SK-N-SH (cell line): ENCODE results near the gene PAAF1. TPM values are rescaled to one million over a fixed set of nuclear protein-coding genes. Genes with fewer than 3 reads are reported as not detected.

Experiments
- CTCF ChIA-PET: fragments of 300-600, 350-600 bp; formaldehyde crosslinking; extraction: SDS; loops from one replicate; lab custom pipeline; 2021; lab: Yijun Ruan, JAX
- POLR2A ChIA-PET: fragments of 350-600 bp; sonication (Branson Sonifier 250); formaldehyde crosslinking; extraction: SDS; loops from one replicate; lab custom pipeline; 2020; ENCODE audit warnings: antibody characterized with exemption, inconsistent platforms; lab: Yijun Ruan, JAX
- DNase-seq: peaks from one replicate; pipeline ENCODE4 v3.0.0; 2012
- H2AFZ ChIP-seq: fragments of 200-600 bp; sonication (generic); 2 replicates; pipeline ENCODE4 v1.8.1; 2016; ENCODE audit warnings: antibody characterized with exemption, mild to moderate bottlenecking, low read depth
- H3F3A ChIP-seq: fragments of 200-600 bp; sonication (generic); replicated peaks from 2 replicates; pipeline ENCODE3; 2016; ENCODE audit warnings: antibody characterized with exemption, mild to moderate bottlenecking; ENCODE audit not compliant: insufficient read depth
- H3K27ac ChIP-seq, 2 experiments: fragments of 200-500 bp in 1 of 2; fragments of 200-600 bp in 1 of 2; sonication (Bioruptor generic) in 1 of 2; sonication (generic), shearing (Covaris generic) in 1 of 2; 2 replicates each; pipeline versions ENCODE4 v1.5.1 to v1.6.1; 2014 to 2016; ENCODE audit warnings: low read depth in 2 of 2, inconsistent platforms in 1 of 2, low read length in 1 of 2, mild to moderate bottlenecking in 1 of 2, mixed read lengths in 1 of 2
- H3K27me3 ChIP-seq: fragments of 200-600 bp; sonication (generic), shearing (Covaris generic); 2 replicates; pipeline ENCODE4 v1.6.1; 2016; ENCODE audit warnings: mixed run types; ENCODE audit not compliant: insufficient read depth
- H3K36me3 ChIP-seq, 2 experiments: fragments of 200-500 bp in 1 of 2; fragments of 200-600 bp in 1 of 2; sonication (Bioruptor generic) in 1 of 2; sonication (generic) in 1 of 2; replicated peaks in 1 of 2; 2 replicates each; pipeline versions ENCODE3 to v1.5.1; 2014 to 2016; ENCODE audit warnings: low read length in 1 of 2, mild to moderate bottlenecking in 1 of 2; ENCODE audit not compliant: insufficient read depth in 2 of 2, control insufficient read depth in 1 of 2
- H3K4me1 ChIP-seq, 2 experiments: fragments of 200-500 bp in 1 of 2; fragments of 200-600 bp in 1 of 2; sonication (Bioruptor generic) in 1 of 2; sonication (generic), shearing (Covaris generic) in 1 of 2; 2 replicates each; pipeline versions ENCODE4 v1.5.1 to v1.6.1; 2014 to 2016; ENCODE audit warnings: low read depth in 1 of 2, low read length in 1 of 2, mixed run types in 1 of 2; ENCODE audit not compliant: insufficient read depth in 2 of 2, control insufficient read depth in 1 of 2
- H3K4me2 ChIP-seq: fragments of 200-600 bp; sonication (generic), shearing (Covaris generic); 2 replicates; pipeline ENCODE4 v1.6.1; 2017; ENCODE audit warnings: mixed run types
- H3K4me3 ChIP-seq, 2 experiments: fragments of 200-500 bp in 1 of 2; fragments of 200-600 bp in 1 of 2; sonication (Bioruptor generic) in 1 of 2; sonication (generic), shearing (Covaris generic) in 1 of 2; 2 replicates each; pipeline versions ENCODE4 v1.5.1 to v1.8.1; 2014 to 2016; ENCODE audit warnings: low read depth in 2 of 2, inconsistent platforms in 1 of 2, low read length in 1 of 2, mild to moderate bottlenecking in 1 of 2, mixed read lengths in 1 of 2, moderate library complexity in 1 of 2
- H3K79me2 ChIP-seq: fragments of 200-600 bp; sonication (generic); 2 replicates; pipeline ENCODE4 v1.8.1; 2017; ENCODE audit warnings: mild to moderate bottlenecking; ENCODE audit not compliant: insufficient read depth
- H3K9ac ChIP-seq: fragments of 200-600 bp; sonication (generic); 2 replicates; pipeline ENCODE4 v1.6.1; 2017; ENCODE audit warnings: mixed run types
- H3K9me2 ChIP-seq: fragments of 200-600 bp; sonication (generic); 2 replicates; pipeline ENCODE4 v1.6.1; 2017; ENCODE audit warnings: mixed run types
- H3K9me3 ChIP-seq: fragments of 200-600 bp; sonication (generic); 2 replicates; pipeline ENCODE4 v1.6.1; 2017; ENCODE audit warnings: mixed run types, mild to moderate bottlenecking, moderate library complexity
- H4K20me1 ChIP-seq: fragments of 200-600 bp; sonication (generic); 2 replicates; pipeline ENCODE4 v1.6.1; 2017; ENCODE audit warnings: mild to moderate bottlenecking, mixed run types; ENCODE audit not compliant: insufficient read depth
- CTCF ChIP-seq: fragments of 200-600 bp; sonication (generic); IDR thresholded peaks from 2 replicates; pipeline ENCODE4 v1.6.1; 2017; ENCODE audit warnings: antibody characterized with exemption, mild to moderate bottlenecking, moderate library complexity
- EP300 ChIP-seq, 2 experiments: IDR thresholded peaks; 2 replicates each; pipeline versions ENCODE4 v1.4.0 to v1.6.1; 2012; ENCODE audit warnings: borderline replicate concordance in 1 of 2, low read depth in 1 of 2, low read length in 1 of 2
- RCOR1 ChIP-seq: fragments of 150-350 bp; IDR thresholded peaks from 2 replicates; pipeline ENCODE4 v1.6.1; 2017; ENCODE audit warnings: antibody characterized with exemption, low read length
- TEAD4 ChIP-seq: IDR thresholded peaks from 2 replicates; pipeline ENCODE4 v1.4.0; 2012; ENCODE audit warnings: mild to moderate bottlenecking, borderline replicate concordance; ENCODE audit not compliant: insufficient read depth
- WGBS: methylation state at CpG from one replicate; pipeline ENCODE4 v1.1.6; 2017; ENCODE audit warnings: low lambda C conversion rate; 5-methylcytosine and 5-hydroxymethylcytosine counted together
- polyA plus RNA-seq, 3 experiments: library from polyadenylated mRNA; depleted of rRNA; stranded (reverse); fragments of >200 nt; gene quantifications; 2 replicates each; pipeline ENCODE4 v1.2.3, GENCODE V29; 2012
- TF ChIP-seq, protein P1 (sequence below): fragments of 150-350 bp; IDR thresholded peaks from 2 replicates; pipeline ENCODE4 v1.6.1; 2017; ENCODE audit warnings: antibody characterized with exemption, low read length, low read depth, borderline replicate concordance

Gene PAAF1
- polyA plus RNA-seq, 1 of the 3 experiments (the other 2 are of a cell fraction), result 23.2 TPM

DNA sequence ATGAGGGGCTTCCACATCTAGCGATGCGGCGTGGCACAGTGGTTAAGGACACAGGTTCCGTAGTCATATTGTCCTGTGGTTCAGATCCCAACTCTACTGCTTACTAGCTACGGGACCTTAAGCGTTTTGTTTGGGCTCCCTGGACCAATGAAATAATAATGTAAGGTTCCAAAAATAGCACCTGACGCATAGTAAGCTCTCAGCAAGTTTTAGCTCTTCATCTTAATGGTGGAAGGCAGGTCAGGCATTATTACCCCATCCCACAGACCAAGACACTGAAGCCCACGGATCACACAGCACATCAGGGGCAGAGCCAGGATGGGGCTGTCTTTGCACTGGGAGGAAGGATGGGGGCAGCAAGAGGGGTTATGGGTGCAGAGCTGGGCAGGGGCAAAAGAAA, 87.1 kb downstream of the PAAF1 start:
- H3K27ac ChIP-seq, result no peak overlapping the region
- no peaks in the 10 kb centered on the region for H3K9me2 ChIP-seq
- DNase-seq, result no peak
- H3K9me3 ChIP-seq, result no peaks in the 10 kb centered on the region
- CTCF ChIA-PET, result interaction anchor here (0.7 to 3.4 kb wide), 36 partner anchors 8 to 607 kb away, joined by 3 to 21 read pairs (median 4); partner anchors contain the start of genes DNAJB13 and UCP2
- no peaks in the 10 kb centered on the region for H3F3A ChIP-seq
- H3K4me2 ChIP-seq, result peak overlapping the region; percentile 71; the same call in 1 of the 2 replicates
- TF ChIP-seq RCOR1, result no peak
- TF ChIP-seq, protein P1, sequence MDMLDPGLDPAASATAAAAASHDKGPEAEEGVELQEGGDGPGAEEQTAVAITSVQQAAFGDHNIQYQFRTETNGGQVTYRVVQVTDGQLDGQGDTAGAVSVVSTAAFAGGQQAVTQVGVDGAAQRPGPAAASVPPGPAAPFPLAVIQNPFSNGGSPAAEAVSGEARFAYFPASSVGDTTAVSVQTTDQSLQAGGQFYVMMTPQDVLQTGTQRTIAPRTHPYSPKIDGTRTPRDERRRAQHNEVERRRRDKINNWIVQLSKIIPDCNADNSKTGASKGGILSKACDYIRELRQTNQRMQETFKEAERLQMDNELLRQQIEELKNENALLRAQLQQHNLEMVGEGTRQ, result no peak
- TF ChIP-seq EP300 (IDR thresholded peaks at IDR 0.05; ENCODE audit: borderline replicate concordance in 1 of 2, low read depth in 1 of 2, low read length in 1 of 2), result no peak
- no peaks in the 10 kb centered on the region for H3K36me3 ChIP-seq
- no peak overlapping the region for H3K9ac ChIP-seq
- H3K27me3 ChIP-seq, result no peaks in the 10 kb centered on the region
- H3K4me1 ChIP-seq, result peaks cover 4 to 5% of the 10 kb centered on the region in 2 experiments; a peak in 2 of 4 replicates
- POLR2A ChIA-PET, result no interaction called here
- peak overlapping the region; percentile 70; the same call in 1 of the 2 replicates for H2AFZ ChIP-seq
- 63% methylated on average over 8 of the region's 8 CpGs for WGBS
- 0 out of 4 replicates have a peak overlapping the region, but pooled peaks of 1 of the 2 experiments have one; percentile 26 for H3K4me3 ChIP-seq
- no peaks in the 10 kb centered on the region for H3K79me2 ChIP-seq
- no peaks in the 10 kb centered on the region for H4K20me1 ChIP-seq

DNA sequence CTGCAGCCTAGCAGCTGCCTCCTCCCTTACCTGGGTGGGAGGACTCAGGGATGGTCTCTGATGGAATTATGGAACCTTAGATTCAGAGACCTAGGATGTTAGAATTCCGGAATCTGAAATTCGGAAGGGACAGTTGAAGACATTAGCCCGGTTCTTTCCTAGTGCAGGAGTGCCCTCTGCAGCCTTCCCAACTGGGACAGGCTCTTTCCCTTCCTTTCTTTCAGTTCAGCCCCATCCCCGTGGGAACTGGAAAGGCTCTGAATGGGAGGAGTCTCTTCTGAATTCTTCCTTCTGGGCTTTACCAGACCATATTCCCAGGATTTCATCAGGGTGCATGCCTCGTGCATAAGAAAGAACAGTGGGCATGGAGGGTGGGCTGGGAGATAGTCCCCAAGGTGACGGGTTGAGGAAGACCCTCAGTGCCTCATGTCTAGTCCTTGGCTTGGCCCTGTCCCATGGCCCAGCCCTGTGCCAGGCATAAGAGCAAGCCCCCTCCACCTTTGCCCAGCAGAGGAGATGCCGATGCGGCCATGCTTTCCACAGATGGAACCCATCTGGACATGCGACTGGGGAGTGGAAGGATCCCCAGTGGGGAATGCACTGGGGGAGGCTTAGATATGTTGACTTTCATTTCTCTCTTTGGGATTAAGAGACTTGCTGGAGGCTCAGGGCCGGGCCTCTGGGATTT, 88.4 kb downstream of the PAAF1 start:
- POLR2A ChIA-PET, result no interaction called here
- H3K4me2 ChIP-seq, result peak overlapping the region; percentile 71
- no peak overlapping the region for H3K9ac ChIP-seq

More for the DNA sequence above, 88.4 kb downstream of the PAAF1 start:
- H4K20me1 ChIP-seq, result no peaks in the 10 kb centered on the region
- peaks cover 5 to 8% of the 10 kb centered on the region in 2 experiments; a peak in 2 of 4 replicates for H3K4me1 ChIP-seq
- CTCF ChIA-PET, result interaction anchor here (0.6 to 3.4 kb wide), 16 partner anchors 9 to 606 kb away, joined by 3 to 21 read pairs (median 6); partner anchors contain the start of genes C2CD3, PPME1 and UCP2
- no peaks in the 10 kb centered on the region for H3K79me2 ChIP-seq
- whole genome bisulfite sequencing, result 74% methylated on average over 9 of the region's 10 CpGs
- no peak for TF ChIP-seq CTCF
- no peak for TF ChIP-seq TEAD4
- no peak overlapping the region for H3K4me3 ChIP-seq
- H3K9me3 ChIP-seq, result no peaks in the 10 kb centered on the region
- no peaks in the 10 kb centered on the region for H3K9me2 ChIP-seq
- H3K27me3 ChIP-seq, result no peaks in the 10 kb centered on the region
- H3K36me3 ChIP-seq, result no peaks in the 10 kb centered on the region
- no peak for DNase-seq
- no peaks in the 10 kb centered on the region for H3F3A ChIP-seq
- H3K27ac ChIP-seq, result no peak overlapping the region
- peak overlapping the region; percentile 41; the same call in 1 of the 2 replicates for H2AFZ ChIP-seq
